HG03565 (cell line): ENCODE data around the gene EPYC.
A peak's percentile ranks its signal among the peaks of the same experiment; 100 is the strongest.
"Not testable (repeated sequence)": the region's sequence is repeated elsewhere in the genome, so short reads cannot be mapped to it uniquely, and the experiment has no call there.

Experiments used
- ATAC-seq: cut with Tn5 transposase; IDR thresholded peaks from one replicate; pipeline ENCODE4 v1.9.1; 2021; ENCODE audit warnings: mild to moderate bottlenecking, moderate library complexity; ENCODE audit not compliant: unreplicated experiment

The EPYC gene

GRCh38 chr12:90991952-90992465 is 12.8 kb downstream of the EPYC start:
- no peak for ATAC-seq

- no peak for ATAC-seq
These were observed 14.2 kb downstream of the EPYC start for GRCh38 chr12:90990611-90991010.

- ATAC-seq = no peak
These were observed 15.1 kb downstream of the EPYC start for GRCh38 chr12:90989686-90990111.

- ATAC-seq = no peak
These were observed 17.3 kb downstream of the EPYC start for GRCh38 chr12:90987520-90987919.

- ATAC-seq = no peak
These were observed 17.7 kb downstream of the EPYC start for GRCh38 chr12:90987101-90987500.

- ATAC-seq = not testable (repeated sequence)
These were observed 19.4 kb downstream of the EPYC start for GRCh38 chr12:90985331-90985730.

GRCh38 chr12:90984114-90984513 is 20.7 kb downstream of the EPYC start:
- ATAC-seq = no peak

- ATAC-seq = no peak
These were observed 22.6 kb downstream of the EPYC start for GRCh38 chr12:90982170-90982569.

GRCh38 chr12:90979951-90980350 is 24.8 kb downstream of the EPYC start:
- no peak for ATAC-seq

GRCh38 chr12:90979019-90979418 is 25.8 kb downstream of the EPYC start:
- no peak for ATAC-seq

- peak; percentile 75 for ATAC-seq
These were observed 26.5 kb downstream of the EPYC start for GRCh38 chr12:90978117-90978770.

GRCh38 chr12:90977224-90977623 is 27.5 kb downstream of the EPYC start:
- no peak for ATAC-seq

- no peak for ATAC-seq
These were observed 30.5 kb downstream of the EPYC start for GRCh38 chr12:90974286-90974685.

GRCh38 chr12:90972226-90972625 is 32.5 kb downstream of the EPYC start:
- no peak for ATAC-seq

- ATAC-seq = no peak
These were observed 33.9 kb downstream of the EPYC start for GRCh38 chr12:90970911-90971310.

- no peak for ATAC-seq
These were observed 34.3 kb downstream of the EPYC start for GRCh38 chr12:90970471-90970870.

GRCh38 chr12:90969851-90970250 is 34.9 kb downstream of the EPYC start:
- no peak for ATAC-seq

- no peak for ATAC-seq
These were observed 35.4 kb downstream of the EPYC start for GRCh38 chr12:90969346-90969745.

- ATAC-seq = peak; percentile 77
These were observed 39.6 kb downstream of the EPYC start for GRCh38 chr12:90965204-90965603.

GRCh38 chr12:90964616-90965015 is 40.2 kb downstream of the EPYC start:
- no peak for ATAC-seq

- ATAC-seq = no peak
These were observed 40.8 kb downstream of the EPYC start for GRCh38 chr12:90963946-90964345.

- ATAC-seq = no peak
These were observed 43.6 kb downstream of the EPYC start for GRCh38 chr12:90961154-90961553.

GRCh38 chr12:90959538-90960139 is 45.1 kb downstream of the EPYC start:
- ATAC-seq = peak; percentile 85
